Peyer's patch (tissue), 4 donors: ENCODE measurements around the gene NSL1. TPM values are rescaled to one million over a fixed set of nuclear protein-coding genes. Genes with fewer than 3 reads are reported as not detected.

ENCODE experiments used
- DNase-seq, 3 donors: peaks; one replicate each; pipeline ENCODE4 v3.0.0-alpha.2; 2017 to 2019
- H3K27ac ChIP-seq, 4 donors: fragments of 200-600 bp; sonication (generic); one replicate each; pipeline ENCODE4 v1.5.1; 2016 to 2019
- H3K27me3 ChIP-seq, 2 donors: fragments of 200-600 bp; sonication (generic); one replicate each; pipeline ENCODE4 v1.5.1; 2019
- H3K36me3 ChIP-seq, 3 donors: fragments of 200-600 bp; sonication (generic); one replicate each; pipeline ENCODE4 v1.5.1; 2016 to 2019
- H3K4me1 ChIP-seq, 4 donors: fragments of 200-600 bp; sonication (generic); one replicate each; pipeline ENCODE4 v1.5.1; 2016 to 2019
- H3K4me3 ChIP-seq, 4 donors: fragments of 200-600 bp; sonication (generic); 1 replicate in 3 of 4; 2 replicates in 1 of 4; pipeline ENCODE4 v1.5.1; 2016 to 2019; ENCODE audit warnings: mild to moderate bottlenecking in 1 of 4
- H3K9me3 ChIP-seq, 4 donors: fragments of 200-600 bp; sonication (generic); one replicate each; pipeline ENCODE4 v1.5.1; 2016 to 2019; ENCODE audit warnings: mild to moderate bottlenecking in 1 of 4
- CTCF ChIP-seq, 6 experiments: fragments of 450-650 bp in 4 of 6; fragments of 200-600 bp in 2 of 6; sonication (generic) in 1 of 6; IDR thresholded peaks; one replicate each; pipeline ENCODE4 v1.5.1; 2017 to 2019; ENCODE audit warnings: antibody characterized with exemption in 6 of 6, mild to moderate bottlenecking in 3 of 6, moderate library complexity in 1 of 6
- POLR2A ChIP-seq, 2 donors: fragments of 450-650 bp; IDR thresholded peaks; one replicate each; pipeline ENCODE4 v1.5.1; 2017; ENCODE audit warnings: antibody characterized with exemption in 2 of 2, mild to moderate bottlenecking in 2 of 2, moderate library complexity in 2 of 2
- total RNA-seq, 4 donors: library from RNA; depleted of rRNA; stranded (reverse); fragments of >200 nt; gene quantifications; one replicate each; pipeline ENCODE4 v1.1.0, GENCODE V29; 2016

NSL1 gene
- total RNA-seq, 4 donors from 2014 or later: 29.2 to 61.9 (median 39.0) TPM

DNA sequence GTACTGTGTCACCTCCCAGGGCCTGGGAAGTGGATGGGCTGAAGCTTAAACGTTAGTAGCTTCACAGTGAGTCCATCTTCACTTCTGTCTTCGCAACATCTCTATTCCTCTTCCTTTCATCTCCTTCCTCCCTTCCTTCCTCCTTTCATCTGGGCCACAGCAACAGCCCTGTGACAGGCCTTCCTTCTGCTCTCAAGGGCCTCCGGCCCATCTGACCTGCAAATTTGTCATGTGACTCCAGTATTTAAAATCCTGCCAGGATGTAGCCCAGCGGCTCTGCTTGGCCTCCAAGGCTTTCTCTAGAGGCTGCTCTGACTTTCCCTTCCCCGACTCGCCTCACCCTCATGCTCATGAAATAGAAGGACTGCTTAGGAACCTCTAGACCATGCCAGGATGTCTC is 81.0 kb downstream of the NSL1 start:
- H3K36me3 ChIP-seq: no peaks in the 10 kb centered on the region
- DNase-seq: no peak
- TF ChIP-seq POLR2A (IDR thresholded peaks at IDR 0.05): no peak
- no peak for TF ChIP-seq CTCF (IDR thresholded peaks at IDR 0.05)
- H3K9me3 ChIP-seq: no peaks in the 10 kb centered on the region
- H3K4me1 ChIP-seq: no peaks in the 10 kb centered on the region
- no peaks in the 10 kb centered on the region for H3K27me3 ChIP-seq
- no peak overlapping the region for H3K27ac ChIP-seq
- H3K4me3 ChIP-seq: no peak overlapping the region

GRCh38 chr1:212703991-212704564 is 87.5 kb downstream of the NSL1 start:
- Histone ChIP-seq H3K9me3 (no peaks in the 10 kb centered on the region), H3K27ac (no peak overlapping the region), H3K4me1 (peaks cover 0 to 11% (median 5%) of the 10 kb centered on the region in 4 donors), H3K27me3 (no peaks in the 10 kb centered on the region), H3K4me3 (no peak overlapping the region), H3K36me3 (no peaks in the 10 kb centered on the region)
- TF ChIP-seq CTCF (IDR thresholded peaks at IDR 0.05): no peak
- no peak for TF ChIP-seq POLR2A (IDR thresholded peaks at IDR 0.05)
- DNase-seq: no peak

DNA sequence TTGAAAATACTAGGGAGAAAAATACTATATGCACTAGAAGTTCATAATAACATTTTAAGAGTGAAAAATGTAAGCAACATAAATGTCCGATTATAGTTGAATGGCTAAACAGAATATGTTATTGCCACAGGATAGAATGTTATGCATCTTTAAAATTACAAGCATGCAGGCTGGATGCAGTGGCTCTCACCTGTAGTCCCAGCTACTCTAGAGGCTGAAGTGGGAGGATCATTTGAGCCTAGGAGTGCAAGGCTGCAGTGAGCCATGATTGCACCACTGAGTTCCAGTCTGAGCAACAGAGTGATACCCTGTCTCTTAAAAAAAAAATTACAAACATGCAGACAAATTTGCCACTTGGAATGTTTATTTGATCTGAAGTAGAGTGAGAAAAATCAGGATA is 88.9 kb downstream of the NSL1 start:
- Histone ChIP-seq H3K9me3 (no peaks in the 10 kb centered on the region), H3K4me1 (peaks cover 0 to 20% (median 8%) of the 10 kb centered on the region in 4 donors), H3K27me3 (no peaks in the 10 kb centered on the region), H3K4me3 (no peak overlapping the region), H3K36me3 (no peaks in the 10 kb centered on the region), H3K27ac (no peak overlapping the region)
- DNase-seq: no peak
- TF ChIP-seq POLR2A (IDR thresholded peaks at IDR 0.05) (no peak), CTCF (IDR thresholded peaks at IDR 0.05) (no peak)

GRCh38 chr1:212701910-212702309 is 89.7 kb downstream of the NSL1 start:
- H3K36me3 ChIP-seq: no peaks in the 10 kb centered on the region
- H3K9me3 ChIP-seq: no peaks in the 10 kb centered on the region
- H3K27ac ChIP-seq: no peak overlapping the region
- no peak overlapping the region for H3K4me3 ChIP-seq
- TF ChIP-seq POLR2A (IDR thresholded peaks at IDR 0.05) (no peak), CTCF (IDR thresholded peaks at IDR 0.05) (peak in 3 of 6 experiments; percentile 46 to 63 (median 55))
- H3K4me1 ChIP-seq: peaks cover 0 to 20% (median 8%) of the 10 kb centered on the region in 4 donors
- no peaks in the 10 kb centered on the region for H3K27me3 ChIP-seq
- DNase-seq: peak in 1 of 3 donors; percentile 71

GRCh38 chr1:212700892-212701819 is 90.4 kb downstream of the NSL1 start:
- H3K4me1 ChIP-seq: peaks cover 0 to 20% (median 8%) of the 10 kb centered on the region in 4 donors
- H3K27me3 ChIP-seq: no peaks in the 10 kb centered on the region
- H3K36me3 ChIP-seq: no peaks in the 10 kb centered on the region
- H3K9me3 ChIP-seq: no peaks in the 10 kb centered on the region
- H3K4me3 ChIP-seq: peak overlapping the region; percentile 48 to 77 (median 59)
- DNase-seq: peak in 2 of 3 donors; percentile 42 to 69
- peak overlapping the region; percentile 64 to 75 (median 67) for H3K27ac ChIP-seq
- TF ChIP-seq CTCF (IDR thresholded peaks at IDR 0.05) (no peak), POLR2A (IDR thresholded peaks at IDR 0.05) (no peak)
